ENCODE results near the gene PPOX. TPM values are rescaled to one million over a fixed set of nuclear protein-coding genes. Genes with fewer than 3 reads are reported as not detected.

PPOX gene
- total RNA-seq, 4 donors from 2014 or later: 12.8 to 22.1 (median 15.8) TPM

DNA sequence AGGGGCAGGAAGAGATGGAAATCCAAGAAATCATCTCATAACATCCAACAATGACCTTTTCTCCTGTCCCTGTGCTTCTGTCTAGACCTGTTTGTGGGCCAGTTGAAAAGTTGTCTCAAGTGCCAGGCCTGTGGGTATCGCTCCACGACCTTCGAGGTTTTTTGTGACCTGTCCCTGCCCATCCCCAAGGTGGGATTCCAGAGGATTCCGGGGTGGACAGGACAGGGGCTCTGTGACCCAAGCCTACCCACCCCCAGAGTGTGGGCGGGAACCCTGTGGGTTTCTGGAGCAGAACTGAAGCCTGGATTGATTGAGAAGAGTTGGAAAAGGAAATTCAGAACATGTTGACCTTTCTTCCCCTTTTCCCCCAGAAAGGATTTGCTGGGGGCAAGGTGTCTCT, 2.4 kb upstream of the PPOX start:
- WGBS: 94% methylated on average over 5 of the region's 5 CpGs

DNA sequence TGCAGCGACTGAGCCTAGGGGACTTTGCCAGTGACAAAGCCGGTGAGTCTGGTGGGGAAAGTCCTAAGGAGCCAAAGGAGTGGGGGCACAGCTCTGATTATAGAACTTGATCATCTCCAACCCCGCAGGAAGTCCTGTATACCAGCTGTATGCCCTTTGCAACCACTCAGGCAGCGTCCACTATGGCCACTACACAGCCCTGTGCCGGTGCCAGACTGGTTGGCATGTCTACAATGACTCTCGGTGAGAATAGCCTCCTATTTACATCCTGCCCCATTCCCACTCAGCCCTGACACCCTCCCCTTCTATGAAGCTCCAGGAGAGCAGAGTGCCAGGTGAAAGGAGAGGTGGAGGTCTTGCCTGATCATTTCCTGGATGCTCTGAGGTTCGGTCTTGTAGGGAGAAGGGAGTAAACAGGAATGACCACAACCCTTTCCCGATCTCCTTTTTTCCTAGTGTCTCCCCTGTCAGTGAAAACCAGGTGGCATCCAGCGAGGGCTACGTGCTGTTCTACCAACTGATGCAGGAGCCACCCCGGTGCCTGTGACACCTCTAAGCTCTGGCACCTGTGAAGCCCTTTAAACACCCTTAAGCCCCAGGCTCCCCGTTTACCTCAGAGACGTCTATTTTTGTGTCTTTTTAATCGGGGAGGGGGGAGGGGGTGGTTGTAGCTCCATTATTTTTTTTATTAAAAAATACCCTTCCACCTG, 1.2 kb upstream of the PPOX start:
- peaks cover 38 to 60% (median 51%) of the 10 kb centered on the region in 4 donors for H3K4me1 ChIP-seq
- peaks cover 0 to 3% (median 0%) of the 10 kb centered on the region in 4 donors for H3K27me3 ChIP-seq
- H3K4me3 ChIP-seq: peak overlapping the region; percentile 67 to 83 (median 73)
- H3K36me3 ChIP-seq: peaks cover 0 to 66% (median 49%) of the 10 kb centered on the region in 4 donors
- intact Hi-C loops (cut with DNase I): no loop called here
- peak; percentile 34 for DNase-seq (ENCODE audit: extremely low spot score)
- no peaks in the 10 kb centered on the region for H3K9me3 ChIP-seq
- TF ChIP-seq, protein P1, sequence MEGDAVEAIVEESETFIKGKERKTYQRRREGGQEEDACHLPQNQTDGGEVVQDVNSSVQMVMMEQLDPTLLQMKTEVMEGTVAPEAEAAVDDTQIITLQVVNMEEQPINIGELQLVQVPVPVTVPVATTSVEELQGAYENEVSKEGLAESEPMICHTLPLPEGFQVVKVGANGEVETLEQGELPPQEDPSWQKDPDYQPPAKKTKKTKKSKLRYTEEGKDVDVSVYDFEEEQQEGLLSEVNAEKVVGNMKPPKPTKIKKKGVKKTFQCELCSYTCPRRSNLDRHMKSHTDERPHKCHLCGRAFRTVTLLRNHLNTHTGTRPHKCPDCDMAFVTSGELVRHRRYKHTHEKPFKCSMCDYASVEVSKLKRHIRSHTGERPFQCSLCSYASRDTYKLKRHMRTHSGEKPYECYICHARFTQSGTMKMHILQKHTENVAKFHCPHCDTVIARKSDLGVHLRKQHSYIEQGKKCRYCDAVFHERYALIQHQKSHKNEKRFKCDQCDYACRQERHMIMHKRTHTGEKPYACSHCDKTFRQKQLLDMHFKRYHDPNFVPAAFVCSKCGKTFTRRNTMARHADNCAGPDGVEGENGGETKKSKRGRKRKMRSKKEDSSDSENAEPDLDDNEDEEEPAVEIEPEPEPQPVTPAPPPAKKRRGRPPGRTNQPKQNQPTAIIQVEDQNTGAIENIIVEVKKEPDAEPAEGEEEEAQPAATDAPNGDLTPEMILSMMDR (IDR thresholded peaks at IDR 0.05): no peak
- TF ChIP-seq POLR2A (IDR thresholded peaks at IDR 0.05; ENCODE audit: low read depth): no peak
- no peak for TF ChIP-seq EP300 (IDR thresholded peaks at IDR 0.05)
- TF ChIP-seq POLR2AphosphoS5 (IDR thresholded peaks at IDR 0.05): no peak
- H3K27ac ChIP-seq (replicated peaks in 1 of 4): peak overlapping the region; percentile 86 to 91 (median 88)
- WGBS: 54% methylated on average over 11 of the region's 14 CpGs

More for the DNA sequence above, 2.4 kb upstream of the PPOX start:
- no peak for DNase-seq (ENCODE audit: extremely low spot score)
- TF ChIP-seq, protein P1 (IDR thresholded peaks at IDR 0.05): no peak
- TF ChIP-seq POLR2A (IDR thresholded peaks at IDR 0.05; ENCODE audit: low read depth) (no peak), POLR2AphosphoS5 (IDR thresholded peaks at IDR 0.05) (no peak), EP300 (IDR thresholded peaks at IDR 0.05) (no peak)
- peaks cover 0 to 53% (median 36%) of the 10 kb centered on the region in 4 donors for H3K36me3 ChIP-seq
- no peaks in the 10 kb centered on the region for H3K9me3 ChIP-seq
- intact Hi-C loops (cut with DNase I): no loop called here
- no peak overlapping the region for H3K27ac ChIP-seq (replicated peaks in 1 of 4)
- H3K4me3 ChIP-seq: no peak overlapping the region
- H3K27me3 ChIP-seq: peaks cover 0 to 3% (median 0%) of the 10 kb centered on the region in 4 donors
- H3K4me1 ChIP-seq: peaks cover 42 to 66% (median 58%) of the 10 kb centered on the region in 4 donors

DNA sequence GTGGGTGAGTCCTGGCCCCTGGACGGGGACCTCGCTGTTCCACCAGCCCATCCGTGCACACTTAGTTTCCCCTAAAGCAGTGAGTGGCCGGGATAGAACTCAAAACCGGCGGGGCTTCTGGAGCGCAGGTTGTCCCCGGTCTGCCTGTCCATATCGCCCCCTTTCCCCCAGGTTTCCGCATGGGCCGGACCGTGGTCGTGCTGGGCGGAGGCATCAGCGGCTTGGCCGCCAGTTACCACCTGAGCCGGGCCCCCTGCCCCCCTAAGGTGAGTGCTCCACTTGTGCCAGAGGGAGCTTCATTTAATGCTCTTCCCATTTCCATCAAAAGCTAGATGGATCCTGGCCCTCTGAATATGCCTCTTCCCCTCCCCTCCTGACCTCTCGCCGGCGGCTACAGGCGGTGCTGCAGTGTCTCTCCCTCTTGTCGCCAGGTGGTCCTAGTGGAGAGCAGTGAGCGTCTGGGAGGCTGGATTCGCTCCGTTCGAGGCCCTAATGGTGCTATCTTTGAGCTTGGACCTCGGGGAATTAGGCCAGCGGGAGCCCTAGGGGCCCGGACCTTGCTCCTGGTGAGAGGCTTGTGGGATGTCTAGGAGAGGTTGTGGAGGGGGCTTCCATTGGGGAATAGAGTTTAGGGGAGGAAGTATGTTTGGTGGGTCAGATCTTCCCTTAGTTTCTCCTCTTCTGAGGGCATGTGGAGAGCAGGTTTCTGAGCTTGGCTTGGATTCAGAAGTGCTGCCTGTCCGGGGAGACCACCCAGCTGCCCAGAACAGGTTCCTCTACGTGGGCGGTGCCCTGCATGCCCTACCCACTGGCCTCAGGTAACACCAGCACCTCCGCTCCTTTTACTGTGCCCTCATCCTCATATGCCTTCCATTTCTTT, 683 bp downstream of the PPOX start:
- intact Hi-C loops (cut with DNase I): no loop called here
- H3K36me3 ChIP-seq: peaks cover 17 to 70% (median 61%) of the 10 kb centered on the region in 4 donors
- DNase-seq (ENCODE audit: extremely low spot score): no peak
- H3K27ac ChIP-seq (replicated peaks in 1 of 4): peak overlapping the region; percentile 86 to 91 (median 88)
- no peak for TF ChIP-seq POLR2A (IDR thresholded peaks at IDR 0.05; ENCODE audit: low read depth)
- TF ChIP-seq EP300 (IDR thresholded peaks at IDR 0.05): no peak
- TF ChIP-seq, protein P1 (IDR thresholded peaks at IDR 0.05): no peak
- TF ChIP-seq POLR2AphosphoS5 (IDR thresholded peaks at IDR 0.05): no peak
- 10% methylated on average over 22 of the region's 33 CpGs for WGBS
- H3K27me3 ChIP-seq: peaks cover 0 to 3% (median 0%) of the 10 kb centered on the region in 4 donors
- no peaks in the 10 kb centered on the region for H3K9me3 ChIP-seq
- peak overlapping the region; percentile 67 to 83 (median 73) for H3K4me3 ChIP-seq
- peaks cover 20 to 42% (median 35%) of the 10 kb centered on the region in 4 donors for H3K4me1 ChIP-seq

DNA sequence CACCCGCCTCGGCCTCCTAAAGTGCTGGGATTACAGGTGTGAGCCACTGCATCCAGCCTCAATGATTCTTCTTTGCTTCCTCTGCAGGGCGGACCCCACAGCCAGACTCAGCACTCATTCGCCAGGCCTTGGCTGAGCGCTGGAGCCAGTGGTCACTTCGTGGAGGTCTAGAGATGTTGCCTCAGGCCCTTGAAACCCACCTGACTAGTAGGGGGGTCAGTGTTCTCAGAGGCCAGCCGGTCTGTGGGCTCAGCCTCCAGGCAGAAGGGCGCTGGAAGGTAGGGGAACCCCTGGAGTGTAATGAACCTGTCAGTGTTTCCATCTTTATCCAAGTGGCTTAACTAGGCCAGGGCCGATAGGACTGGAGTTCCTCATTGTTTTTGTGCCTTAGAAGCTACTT, 2.7 kb downstream of the PPOX start:
- no peak for DNase-seq (ENCODE audit: extremely low spot score)
- TF ChIP-seq POLR2A (IDR thresholded peaks at IDR 0.05; ENCODE audit: low read depth) (no peak), POLR2AphosphoS5 (IDR thresholded peaks at IDR 0.05) (no peak), EP300 (IDR thresholded peaks at IDR 0.05) (no peak)
- TF ChIP-seq, protein P1 (IDR thresholded peaks at IDR 0.05): no peak
- peaks cover 28 to 68% (median 63%) of the 10 kb centered on the region in 4 donors for H3K36me3 ChIP-seq

More for the DNA sequence above, 2.7 kb downstream of the PPOX start:
- Histone ChIP-seq H3K4me1 (peaks cover 33 to 50% (median 48%) of the 10 kb centered on the region in 4 donors), H3K4me3 (no peak overlapping the region), H3K27me3 (peaks cover 0 to 3% (median 0%) of the 10 kb centered on the region in 4 donors), H3K9me3 (no peaks in the 10 kb centered on the region), H3K27ac (replicated peaks in 1 of 4) (no peak overlapping the region)
- WGBS: 96% methylated on average over 4 of the region's 9 CpGs
- intact Hi-C loops (cut with DNase I): no loop called here
